ENCODE results near the gene STRIP2.

The STRIP2 gene

GRCh38 chr7:129386506-129386905 is 47.7 kb upstream of the STRIP2 start:
- Histone ChIP-seq H3K4me3 (ENCODE audit: low read depth in 1 of 2, low read length in 2 of 2) (no peak overlapping the region), H3K79me2 (ENCODE audit: insufficient read depth, low read length) (no peaks in the 10 kb centered on the region), H3K9ac (ENCODE audit: low read depth, low read length) (no peak overlapping the region), H3K9me3 (ENCODE audit: insufficient read depth, low read length, severe bottlenecking) (no peaks in the 10 kb centered on the region), H2AFZ (ENCODE audit: low read depth, low read length) (no peak overlapping the region), H3K27ac (ENCODE audit: low read length) (no peak overlapping the region), H3K4me2 (ENCODE audit: insufficient read depth, low read length) (no peak overlapping the region), H3K36me3 (ENCODE audit: insufficient read depth, low read length) (no peaks in the 10 kb centered on the region), H3K4me1 (ENCODE audit: insufficient read depth, low read length) (no peaks in the 10 kb centered on the region), H3K27me3 (ENCODE audit: insufficient read depth, low read length, poor library complexity) (no peaks in the 10 kb centered on the region), H4K20me1 (ENCODE audit: insufficient read depth, low read length) (no peaks in the 10 kb centered on the region)
- no peak for DNase-seq
- no peak for ATAC-seq (ENCODE audit: insufficient read depth, low read depth)
- TF ChIP-seq EZH2 (IDR thresholded peaks at IDR 0.05; ENCODE audit: borderline replicate concordance, low read depth, low read length, severe bottlenecking), result no peak
- TF ChIP-seq, protein P1, sequence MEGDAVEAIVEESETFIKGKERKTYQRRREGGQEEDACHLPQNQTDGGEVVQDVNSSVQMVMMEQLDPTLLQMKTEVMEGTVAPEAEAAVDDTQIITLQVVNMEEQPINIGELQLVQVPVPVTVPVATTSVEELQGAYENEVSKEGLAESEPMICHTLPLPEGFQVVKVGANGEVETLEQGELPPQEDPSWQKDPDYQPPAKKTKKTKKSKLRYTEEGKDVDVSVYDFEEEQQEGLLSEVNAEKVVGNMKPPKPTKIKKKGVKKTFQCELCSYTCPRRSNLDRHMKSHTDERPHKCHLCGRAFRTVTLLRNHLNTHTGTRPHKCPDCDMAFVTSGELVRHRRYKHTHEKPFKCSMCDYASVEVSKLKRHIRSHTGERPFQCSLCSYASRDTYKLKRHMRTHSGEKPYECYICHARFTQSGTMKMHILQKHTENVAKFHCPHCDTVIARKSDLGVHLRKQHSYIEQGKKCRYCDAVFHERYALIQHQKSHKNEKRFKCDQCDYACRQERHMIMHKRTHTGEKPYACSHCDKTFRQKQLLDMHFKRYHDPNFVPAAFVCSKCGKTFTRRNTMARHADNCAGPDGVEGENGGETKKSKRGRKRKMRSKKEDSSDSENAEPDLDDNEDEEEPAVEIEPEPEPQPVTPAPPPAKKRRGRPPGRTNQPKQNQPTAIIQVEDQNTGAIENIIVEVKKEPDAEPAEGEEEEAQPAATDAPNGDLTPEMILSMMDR (IDR thresholded peaks at IDR 0.05; ENCODE audit: borderline replicate concordance, extremely low read depth, low read length, poor library complexity, severe bottlenecking), result no peak

DNA sequence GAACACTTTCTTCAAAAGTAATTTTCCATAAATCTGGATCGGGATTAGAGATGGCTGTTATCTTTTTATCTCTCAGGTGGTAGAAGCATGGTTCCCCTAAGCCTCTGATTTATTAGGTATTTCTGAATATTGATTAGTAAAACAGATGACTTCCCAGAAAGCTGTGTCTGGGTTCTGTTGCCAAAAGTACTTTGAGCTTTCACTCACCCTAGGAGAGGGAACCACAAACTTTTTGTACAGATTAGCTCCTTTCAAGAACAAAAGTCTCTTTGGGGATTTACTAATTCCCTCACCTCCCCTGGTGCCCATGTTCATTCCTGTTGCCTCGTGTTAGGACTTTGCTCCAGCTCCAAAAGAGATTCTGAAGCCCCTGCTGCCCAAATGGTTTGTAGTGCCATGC is 46.7 kb upstream of the STRIP2 start:
- Histone ChIP-seq H3K27ac (ENCODE audit: low read length) (no peak overlapping the region), H4K20me1 (ENCODE audit: insufficient read depth, low read length) (no peaks in the 10 kb centered on the region), H2AFZ (ENCODE audit: low read depth, low read length) (no peak overlapping the region), H3K36me3 (ENCODE audit: insufficient read depth, low read length) (no peaks in the 10 kb centered on the region), H3K9me3 (ENCODE audit: insufficient read depth, low read length, severe bottlenecking) (no peaks in the 10 kb centered on the region), H3K4me1 (ENCODE audit: insufficient read depth, low read length) (no peaks in the 10 kb centered on the region), H3K4me3 (ENCODE audit: low read depth in 1 of 2, low read length in 2 of 2) (no peak overlapping the region), H3K9ac (ENCODE audit: low read depth, low read length) (no peak overlapping the region), H3K27me3 (ENCODE audit: insufficient read depth, low read length, poor library complexity) (no peaks in the 10 kb centered on the region), H3K79me2 (ENCODE audit: insufficient read depth, low read length) (no peaks in the 10 kb centered on the region), H3K4me2 (ENCODE audit: insufficient read depth, low read length) (no peak overlapping the region)
- DNase-seq, result no peak
- no peak for ATAC-seq (ENCODE audit: insufficient read depth, low read depth)
- no peak for TF ChIP-seq EZH2 (IDR thresholded peaks at IDR 0.05; ENCODE audit: borderline replicate concordance, low read depth, low read length, severe bottlenecking)
- TF ChIP-seq, protein P1 (IDR thresholded peaks at IDR 0.05; ENCODE audit: borderline replicate concordance, extremely low read depth, low read length, poor library complexity, severe bottlenecking), result no peak

DNA sequence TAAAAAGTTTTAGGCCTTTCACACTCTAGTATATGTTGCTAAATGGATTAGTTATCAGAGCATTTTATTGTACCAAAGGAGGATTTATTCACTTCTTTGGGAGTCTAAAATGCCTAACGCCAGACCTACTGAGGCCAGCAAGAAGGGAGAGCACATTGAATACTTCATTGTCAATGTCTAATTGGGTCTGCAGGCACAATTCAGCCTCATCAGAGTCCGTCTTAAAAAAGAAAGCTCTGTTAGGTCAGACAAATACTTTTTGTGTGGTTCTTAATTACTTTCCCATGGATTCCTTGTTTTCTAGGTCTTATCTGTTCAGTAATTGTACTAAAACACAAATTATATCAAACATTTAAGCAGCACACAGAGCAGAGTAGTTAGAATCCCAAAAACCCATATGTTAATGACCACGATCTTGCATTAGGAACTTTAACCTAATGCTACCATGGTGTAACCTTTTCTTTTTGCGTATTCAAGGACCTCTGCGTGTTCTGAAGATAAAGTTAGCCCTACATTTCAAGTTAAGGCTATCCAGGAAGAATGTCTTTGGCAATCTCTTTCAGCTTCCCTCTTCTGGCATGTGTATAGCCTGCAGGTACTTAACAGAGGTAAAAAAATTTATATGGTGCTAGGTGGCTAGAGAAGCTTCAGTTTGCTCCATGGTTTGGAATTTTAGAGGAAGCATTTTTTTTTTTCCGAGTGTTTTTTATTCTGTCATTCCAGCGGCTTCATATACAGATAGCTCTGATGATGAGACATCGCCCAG is 45.7 kb upstream of the STRIP2 start:
- ATAC-seq (ENCODE audit: insufficient read depth, low read depth), result no peak
- no peak overlapping the region for H3K27ac ChIP-seq (ENCODE audit: low read length)
- no peaks in the 10 kb centered on the region for H3K4me1 ChIP-seq (ENCODE audit: insufficient read depth, low read length)
- H3K27me3 ChIP-seq (ENCODE audit: insufficient read depth, low read length, poor library complexity), result no peaks in the 10 kb centered on the region
- H3K79me2 ChIP-seq (ENCODE audit: insufficient read depth, low read length), result no peaks in the 10 kb centered on the region
- TF ChIP-seq, protein P1 (IDR thresholded peaks at IDR 0.05; ENCODE audit: borderline replicate concordance, extremely low read depth, low read length, poor library complexity, severe bottlenecking), result no peak
- TF ChIP-seq EZH2 (IDR thresholded peaks at IDR 0.05; ENCODE audit: borderline replicate concordance, low read depth, low read length, severe bottlenecking), result no peak
- H3K4me3 ChIP-seq (ENCODE audit: low read depth in 1 of 2, low read length in 2 of 2), result no peak overlapping the region
- no peak overlapping the region for H2AFZ ChIP-seq (ENCODE audit: low read depth, low read length)
- H4K20me1 ChIP-seq (ENCODE audit: insufficient read depth, low read length), result no peaks in the 10 kb centered on the region
- H3K36me3 ChIP-seq (ENCODE audit: insufficient read depth, low read length), result no peaks in the 10 kb centered on the region
- H3K9ac ChIP-seq (ENCODE audit: low read depth, low read length), result no peak overlapping the region
- no peak overlapping the region for H3K4me2 ChIP-seq (ENCODE audit: insufficient read depth, low read length)
- no peak for DNase-seq
- no peaks in the 10 kb centered on the region for H3K9me3 ChIP-seq (ENCODE audit: insufficient read depth, low read length, severe bottlenecking)
